ENCODE data around the gene SSX5.
"Not testable (repeated sequence)": the region's sequence is repeated elsewhere in the genome, so short reads cannot be mapped to it uniquely, and the experiment has no call there.

The SSX5 gene, protein sequence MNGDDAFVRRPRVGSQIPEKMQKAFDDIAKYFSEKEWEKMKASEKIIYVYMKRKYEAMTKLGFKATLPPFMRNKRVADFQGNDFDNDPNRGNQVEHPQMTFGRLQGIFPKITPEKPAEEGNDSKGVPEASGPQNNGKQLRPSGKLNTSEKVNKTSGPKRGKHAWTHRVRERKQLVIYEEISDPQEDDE

DNA sequence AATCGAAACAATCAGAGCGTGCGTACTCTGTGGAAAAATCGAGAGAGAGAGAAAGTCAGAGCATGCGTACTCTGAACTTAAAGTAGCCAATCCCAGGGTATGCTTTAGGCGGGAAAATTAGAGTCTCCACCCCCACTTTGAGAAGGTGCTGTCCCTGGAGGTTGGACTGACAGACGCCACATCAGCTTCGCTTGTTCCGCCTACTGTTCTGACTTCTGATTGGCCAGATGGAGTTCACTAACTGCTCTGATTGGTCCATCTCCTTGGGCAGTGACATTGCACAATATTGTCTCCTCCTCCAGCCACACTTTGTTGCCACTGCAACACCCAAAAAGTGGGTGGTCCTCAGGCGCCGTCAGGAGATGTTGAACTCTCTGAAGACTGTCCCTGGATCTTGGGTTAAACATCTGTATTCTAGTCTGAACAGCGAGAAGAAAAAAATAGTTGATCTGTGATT lies at the start of gene SSX5:
Gene SSX5 (minus strand): TSS at position 51 of the 457 bp plus-strand sequence. CDS start 1,437 bp downstream, outside the sequence.
- H3K9me3 Mint-ChIP-seq: no peaks in the 10 kb centered on the region

DNA sequence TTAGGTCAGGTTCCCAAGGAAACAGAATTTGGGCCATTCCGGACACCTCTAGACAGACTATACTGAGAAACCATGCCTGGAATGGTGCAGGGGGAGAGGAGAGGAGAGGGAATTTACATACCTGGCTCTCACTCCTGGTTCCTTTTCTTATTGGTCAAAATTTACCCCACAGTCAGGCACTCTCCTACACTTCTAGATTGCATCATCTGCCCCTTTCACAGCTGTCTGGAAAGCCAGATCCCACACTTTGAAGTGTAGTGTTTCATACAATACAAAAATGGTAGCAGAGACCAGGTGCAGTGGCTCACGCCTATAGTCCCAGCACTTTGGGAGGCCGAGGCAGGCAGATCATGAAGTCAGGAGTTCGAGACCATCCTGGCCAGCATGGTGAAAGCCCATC lies 27.6 kb upstream of the SSX5 start:
- not testable (repeated sequence) for H3K4me3 Mint-ChIP-seq, H3K27ac Mint-ChIP-seq, DNase-seq, H3K27me3 Mint-ChIP-seq, H3K4me1 Mint-ChIP-seq, ATAC-seq, H3K9me3 Mint-ChIP-seq

More for the DNA sequence above, at the start of gene SSX5:
- no peak within 1 kb of the TSS for H3K4me3 Mint-ChIP-seq
- H3K27ac Mint-ChIP-seq: peak within 1 kb of the TSS in 1 of 2 donors; percentile 80
- ATAC-seq (no peak), DNase-seq (no peak)
- no peaks in the 10 kb centered on the region for H3K27me3 Mint-ChIP-seq
- H3K4me1 Mint-ChIP-seq: no peaks in the 10 kb centered on the region

DNA sequence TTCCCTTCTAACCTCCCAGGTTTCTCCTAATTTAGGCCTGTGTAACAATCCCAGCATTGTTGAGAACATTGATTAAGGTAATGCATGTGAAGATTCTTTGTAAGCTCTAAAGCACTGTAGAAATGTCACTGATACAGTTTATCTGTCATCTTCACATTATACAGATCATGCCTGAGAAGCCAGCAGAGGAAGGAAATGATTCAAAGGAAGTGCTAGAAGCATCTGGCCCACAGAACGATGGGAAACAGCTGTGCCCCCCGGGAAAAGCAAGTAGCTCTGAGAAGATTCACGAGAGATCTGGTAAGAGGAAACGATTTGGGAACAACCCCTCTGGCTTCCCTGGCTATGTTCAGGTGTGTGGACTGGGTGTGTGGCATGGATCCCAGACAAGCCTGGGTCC lies 17.7 kb upstream of the SSX5 start:
- ATAC-seq, DNase-seq, H3K4me3 Mint-ChIP-seq, H3K27me3 Mint-ChIP-seq, H3K9me3 Mint-ChIP-seq: not testable (repeated sequence)
- H3K4me1 Mint-ChIP-seq: peaks cover 16% of the 10 kb centered on the region
- peak overlapping the region in 1 of 2 donors; percentile 54 for H3K27ac Mint-ChIP-seq

DNA sequence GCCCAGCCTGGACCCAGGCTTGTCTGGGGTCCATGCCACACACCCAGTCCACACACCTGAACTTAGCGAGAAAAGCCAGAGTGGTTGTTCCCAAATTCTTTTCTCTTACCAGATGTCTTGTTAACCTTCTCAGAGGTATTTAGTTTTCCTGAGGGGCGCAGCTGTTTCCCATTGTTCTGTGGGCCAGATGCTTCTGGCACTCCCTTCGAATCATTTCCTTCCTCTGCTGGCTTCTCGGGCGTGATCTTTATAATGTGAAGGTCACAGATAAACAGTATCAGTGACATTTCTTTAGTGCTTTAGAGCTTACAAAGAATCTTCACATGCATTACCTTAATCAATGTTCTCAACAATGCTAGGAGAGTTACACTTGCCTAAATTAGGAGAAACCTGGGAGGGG lies 6.6 kb downstream of the SSX5 start:
- ATAC-seq, H3K9me3 Mint-ChIP-seq, H3K4me1 Mint-ChIP-seq, H3K27me3 Mint-ChIP-seq, H3K4me3 Mint-ChIP-seq, DNase-seq, H3K27ac Mint-ChIP-seq: not testable (repeated sequence)

DNA sequence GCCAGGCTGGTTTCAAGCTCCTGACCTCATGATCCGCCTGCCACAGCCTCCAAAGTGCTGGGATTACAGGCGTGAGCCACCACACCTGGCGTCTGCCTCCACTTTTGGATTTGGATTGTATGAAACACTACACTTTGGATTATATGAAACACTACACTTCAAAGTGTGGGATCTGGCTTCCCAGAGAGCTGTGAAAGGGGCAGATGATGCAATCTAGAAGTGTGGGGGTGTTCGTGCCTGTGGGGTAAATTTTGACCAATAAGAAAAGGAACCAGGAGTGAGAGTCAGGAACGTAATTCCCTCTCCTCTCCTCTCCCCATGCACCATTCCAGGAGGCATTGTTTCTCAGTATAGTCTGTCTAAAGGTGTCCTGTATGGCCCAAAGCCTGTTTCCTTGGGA lies 14.7 kb downstream of the SSX5 start:
- DNase-seq, H3K4me3 Mint-ChIP-seq, H3K4me1 Mint-ChIP-seq, H3K27me3 Mint-ChIP-seq, H3K9me3 Mint-ChIP-seq, ATAC-seq: not testable (repeated sequence)
- peak overlapping the region in 1 of 2 donors; percentile 59 for H3K27ac Mint-ChIP-seq

DNA sequence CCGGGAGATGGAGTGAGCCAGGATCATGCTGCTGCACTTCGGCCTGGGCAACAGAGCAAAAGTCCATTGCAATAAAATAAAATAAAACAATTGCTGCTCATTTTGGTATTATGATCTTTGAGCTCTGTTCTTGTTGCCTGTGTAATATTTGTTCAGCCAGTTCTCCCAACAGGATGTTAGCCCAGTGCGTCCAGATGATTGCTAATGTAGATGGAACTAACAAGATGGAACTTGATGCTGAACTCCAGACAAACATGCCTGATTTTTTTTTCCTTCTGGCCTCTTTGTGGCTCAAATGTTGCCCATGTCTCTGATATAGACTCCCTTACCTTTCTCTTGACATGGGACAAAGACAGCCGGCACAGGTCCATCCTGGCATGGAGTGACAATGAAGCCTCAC lies 15.8 kb downstream of the SSX5 start:
- ATAC-seq: no peak
- Mint-ChIP-seq H3K27me3 (no peaks in the 10 kb centered on the region), H3K9me3 (no peaks in the 10 kb centered on the region), H3K27ac (no peak overlapping the region), H3K4me1 (no peaks in the 10 kb centered on the region), H3K4me3 (no peak overlapping the region)
- DNase-seq: no peak

DNA sequence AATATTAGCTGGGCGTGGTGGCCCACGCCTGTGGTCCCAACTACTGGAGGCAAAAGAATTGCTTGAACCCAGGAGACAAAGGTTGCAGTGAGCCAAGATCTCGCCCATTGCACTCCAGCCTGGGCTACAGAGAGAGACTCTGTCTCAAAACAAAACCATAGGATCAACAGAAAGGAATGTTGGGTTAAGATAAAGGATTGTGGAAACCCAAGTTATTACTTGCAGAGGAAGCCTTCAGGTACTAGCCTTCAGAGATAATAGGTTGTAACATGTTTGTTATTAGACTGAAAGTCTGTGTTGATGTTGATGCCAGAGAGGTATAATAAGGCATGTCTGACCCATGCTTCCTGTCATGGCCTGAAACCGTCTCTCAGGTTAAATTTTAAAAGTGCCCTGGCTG lies 16.9 kb downstream of the SSX5 start:
- Mint-ChIP-seq H3K27me3 (no peaks in the 10 kb centered on the region), H3K4me1 (no peaks in the 10 kb centered on the region), H3K27ac (no peak overlapping the region), H3K9me3 (no peaks in the 10 kb centered on the region), H3K4me3 (no peak overlapping the region)
- ATAC-seq (no peak), DNase-seq (no peak)

DNA sequence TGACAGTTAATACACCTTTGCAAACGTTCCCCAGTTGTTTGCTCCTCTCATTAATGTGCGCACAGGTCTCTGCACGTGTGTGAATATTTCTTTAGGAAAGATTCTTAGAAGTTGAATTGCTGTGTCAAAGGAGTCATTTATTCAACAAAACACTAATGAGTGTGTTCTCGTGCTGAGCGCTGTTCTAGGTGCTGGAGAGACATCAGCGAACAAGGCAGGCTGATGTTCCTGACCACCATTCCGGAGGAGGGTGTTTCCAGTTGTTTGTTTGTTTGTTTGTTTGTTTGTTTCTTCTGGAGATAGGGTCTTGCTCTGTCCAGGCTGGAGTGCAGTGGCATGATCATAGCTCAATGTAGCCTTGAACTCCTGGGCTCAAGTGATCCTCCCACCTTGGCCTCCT lies 30.3 kb downstream of the SSX5 start:
- DNase-seq, H3K27me3 Mint-ChIP-seq, H3K27ac Mint-ChIP-seq, ATAC-seq, H3K4me1 Mint-ChIP-seq, H3K9me3 Mint-ChIP-seq, H3K4me3 Mint-ChIP-seq: not testable (repeated sequence)

DNA sequence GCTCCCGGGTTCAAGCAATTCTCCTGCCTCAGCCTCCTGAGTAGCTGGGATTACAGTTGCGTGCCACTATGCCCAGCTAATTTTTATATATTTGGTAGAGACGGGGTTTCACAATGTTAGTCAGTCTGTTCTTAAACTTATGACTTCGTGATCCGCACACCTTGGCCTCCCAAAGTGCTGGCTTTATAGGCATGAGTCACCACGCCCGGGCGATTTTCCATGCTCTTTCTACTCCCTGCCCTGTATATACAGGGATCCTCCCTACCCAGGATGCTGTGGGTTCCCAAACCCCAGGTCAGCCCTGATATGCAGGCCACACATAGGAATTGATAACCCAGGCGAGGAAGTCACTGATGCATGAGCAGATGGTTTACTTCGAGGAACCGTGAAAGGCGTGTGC lies 31.4 kb downstream of the SSX5 start:
- ATAC-seq (no peak), DNase-seq (no peak)
- Mint-ChIP-seq H3K27me3 (no peaks in the 10 kb centered on the region), H3K4me1 (no peaks in the 10 kb centered on the region), H3K27ac (no peak overlapping the region), H3K4me3 (no peak overlapping the region), H3K9me3 (no peaks in the 10 kb centered on the region)

DNA sequence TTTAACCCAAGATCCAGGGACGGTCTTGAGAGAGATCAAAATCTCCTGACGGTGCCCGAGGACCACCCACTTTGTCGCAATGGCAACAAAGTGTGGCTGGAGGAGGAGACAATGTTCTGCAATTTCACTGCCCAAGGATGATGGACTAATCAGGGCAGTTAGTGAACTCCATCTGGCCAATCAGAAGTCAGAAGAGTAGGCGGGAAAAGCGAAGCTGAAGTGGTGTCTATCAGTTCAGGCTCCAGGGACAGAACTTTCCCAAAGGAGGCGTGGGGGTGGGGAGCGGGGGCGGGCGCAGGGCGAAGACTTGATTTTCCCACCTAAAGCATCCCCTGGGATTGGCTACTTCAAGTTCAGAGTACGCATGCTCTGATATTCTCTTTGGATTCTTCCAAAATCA lies 40.6 kb downstream of the SSX5 start:
- Mint-ChIP-seq H3K4me1 (no peaks in the 10 kb centered on the region), H3K4me3 (no peak overlapping the region), H3K27ac (no peak overlapping the region), H3K27me3 (no peaks in the 10 kb centered on the region), H3K9me3 (no peaks in the 10 kb centered on the region)
- ATAC-seq (no peak), DNase-seq (no peak)

DNA sequence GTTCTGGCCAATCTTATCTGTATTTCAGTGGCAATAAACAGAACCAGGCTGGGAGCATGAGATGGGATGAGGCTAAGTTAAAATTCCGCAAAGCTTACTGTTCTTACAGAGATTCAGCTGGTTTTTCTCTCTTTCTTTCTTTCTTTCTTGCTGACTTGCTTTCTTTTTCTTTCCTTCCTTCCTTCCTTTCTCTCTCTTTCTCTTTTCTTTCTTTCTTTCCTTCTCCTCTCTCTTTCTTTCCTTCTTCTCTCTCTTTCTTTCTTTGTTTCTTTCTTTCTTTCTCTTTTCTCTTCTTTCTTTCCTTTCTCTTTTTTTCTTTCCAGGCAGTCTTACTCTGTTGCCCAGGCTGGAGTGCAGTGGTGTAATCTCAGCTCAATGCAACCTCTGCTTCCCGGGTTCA lies 41.8 kb downstream of the SSX5 start:
- Mint-ChIP-seq H3K9me3 (no peaks in the 10 kb centered on the region), H3K27me3 (no peaks in the 10 kb centered on the region), H3K27ac (no peak overlapping the region), H3K4me3 (no peak overlapping the region), H3K4me1 (no peaks in the 10 kb centered on the region)
- DNase-seq (no peak), ATAC-seq (no peak)

DNA sequence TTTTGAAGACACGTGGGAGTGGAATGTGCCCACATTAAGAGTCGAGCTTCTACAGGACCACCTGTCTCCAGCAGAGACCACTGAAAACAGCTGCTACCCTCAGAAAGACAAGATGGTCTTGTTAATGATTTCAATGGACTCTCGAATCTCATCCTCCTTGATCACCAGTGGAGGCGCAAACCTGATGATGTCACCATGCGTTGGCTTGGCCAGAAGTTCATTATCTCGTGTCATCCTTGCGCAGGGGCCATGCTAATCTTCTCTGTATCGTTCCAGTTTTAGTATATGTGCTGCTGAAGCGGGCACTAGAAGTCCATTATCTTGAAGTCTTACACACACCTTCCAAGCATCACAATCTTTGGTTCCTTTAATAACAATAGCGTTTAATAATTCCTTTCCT lies 42.8 kb downstream of the SSX5 start:
- no peak for DNase-seq
- H3K27me3 Mint-ChIP-seq: no peaks in the 10 kb centered on the region
- H3K27ac Mint-ChIP-seq: no peak overlapping the region
- no peaks in the 10 kb centered on the region for H3K4me1 Mint-ChIP-seq
- ATAC-seq: no peak
- no peak overlapping the region for H3K4me3 Mint-ChIP-seq
- no peaks in the 10 kb centered on the region for H3K9me3 Mint-ChIP-seq

DNA sequence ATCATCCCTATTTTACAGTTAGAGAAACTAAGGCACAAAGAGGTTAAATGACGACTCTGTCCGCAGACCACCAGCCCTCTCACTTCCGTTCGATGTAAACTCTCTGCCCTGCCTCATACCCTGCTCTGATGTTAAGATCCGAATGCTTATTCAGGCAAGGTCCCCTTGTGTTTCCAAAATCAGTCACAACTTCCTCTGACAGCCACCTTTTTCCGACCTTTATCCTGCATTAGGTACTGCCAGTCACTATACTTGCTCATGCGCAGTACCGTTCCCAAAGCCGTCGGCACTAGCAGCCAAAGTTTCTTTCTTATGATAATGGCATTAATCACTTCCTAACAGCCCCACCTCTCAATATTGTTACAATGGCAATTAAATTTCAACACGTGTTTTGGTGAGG lies 53.9 kb downstream of the SSX5 start:
- peak; percentile 78 for ATAC-seq
- peak overlapping the region in 1 of 2 donors; percentile 13 for H3K4me3 Mint-ChIP-seq
- H3K27me3 Mint-ChIP-seq, H3K27ac Mint-ChIP-seq, H3K9me3 Mint-ChIP-seq: not testable (repeated sequence)
- peak; percentile 1 to 26 for DNase-seq
- peaks cover 14% of the 10 kb centered on the region for H3K4me1 Mint-ChIP-seq

DNA sequence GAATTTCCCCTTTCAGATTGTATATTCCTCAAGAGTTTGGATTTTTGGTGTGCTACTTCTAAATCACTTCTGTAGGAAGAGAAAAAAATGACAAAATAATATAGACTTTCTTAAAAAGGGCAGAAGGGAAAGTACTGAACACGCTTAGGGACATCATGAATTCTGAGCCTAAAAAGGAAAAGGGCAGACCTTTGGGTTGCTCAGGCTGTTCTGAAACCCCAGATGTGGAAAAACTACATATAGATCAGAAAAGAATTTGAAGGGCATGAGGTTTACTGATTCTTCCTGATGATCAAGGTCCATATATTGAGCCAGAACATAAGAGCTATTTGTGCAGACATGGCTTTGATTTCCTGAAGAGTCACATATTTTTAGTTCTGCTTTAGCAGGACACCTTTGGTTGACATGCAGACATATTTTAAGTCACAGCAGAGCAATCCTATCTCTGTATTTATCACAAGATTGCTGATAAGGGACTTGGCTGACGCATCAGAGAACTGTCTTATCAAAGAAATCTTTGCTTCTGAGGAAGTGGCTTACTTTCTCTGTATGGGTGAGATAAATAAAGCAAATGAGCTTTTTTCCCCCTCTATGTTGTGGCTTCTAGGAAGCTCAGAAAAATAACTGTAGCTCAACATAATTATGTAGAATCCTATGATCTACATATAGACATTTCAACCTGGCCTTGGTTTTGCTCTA lies 54.6 kb downstream of the SSX5 start:
- H3K4me1 Mint-ChIP-seq: peaks cover 14% of the 10 kb centered on the region
- not testable (repeated sequence) for H3K27ac Mint-ChIP-seq, DNase-seq, H3K27me3 Mint-ChIP-seq, H3K4me3 Mint-ChIP-seq, H3K9me3 Mint-ChIP-seq
- ATAC-seq: peak; percentile 66

DNA sequence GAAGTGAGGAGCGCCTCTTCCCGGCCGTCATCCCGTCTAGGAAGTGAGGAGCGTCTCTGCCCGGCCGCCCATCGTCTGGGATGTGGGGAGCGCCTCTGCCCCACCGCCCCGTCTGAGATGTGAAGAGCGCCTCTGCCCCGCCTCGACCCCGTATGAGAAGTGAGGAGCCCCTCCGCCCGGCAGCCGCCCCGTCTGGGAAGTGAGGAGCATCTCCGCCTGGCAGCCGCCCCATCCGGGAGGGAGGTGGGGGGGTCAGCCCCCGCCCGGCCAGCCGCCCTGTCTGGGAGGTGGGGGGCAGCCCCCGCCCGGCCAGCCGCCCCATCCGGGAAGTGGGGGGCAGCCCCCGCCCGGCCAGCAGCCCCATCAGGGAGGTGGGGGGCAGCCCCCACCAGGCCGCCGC lies 57.5 kb downstream of the SSX5 start:
- ATAC-seq, H3K27me3 Mint-ChIP-seq, H3K27ac Mint-ChIP-seq, H3K9me3 Mint-ChIP-seq, H3K4me1 Mint-ChIP-seq, DNase-seq, H3K4me3 Mint-ChIP-seq: not testable (repeated sequence)
